Fibroblast of skin of scalp (primary cell): ENCODE measurements around the gene SEMA5A.
A peak's percentile ranks its signal among the peaks of the same experiment; 100 is the strongest.

Source experiments
- DNase-seq: peaks from one replicate; pipeline ENCODE4 v3.0.0-alpha.2; 2013

Gene SEMA5A

DNA sequence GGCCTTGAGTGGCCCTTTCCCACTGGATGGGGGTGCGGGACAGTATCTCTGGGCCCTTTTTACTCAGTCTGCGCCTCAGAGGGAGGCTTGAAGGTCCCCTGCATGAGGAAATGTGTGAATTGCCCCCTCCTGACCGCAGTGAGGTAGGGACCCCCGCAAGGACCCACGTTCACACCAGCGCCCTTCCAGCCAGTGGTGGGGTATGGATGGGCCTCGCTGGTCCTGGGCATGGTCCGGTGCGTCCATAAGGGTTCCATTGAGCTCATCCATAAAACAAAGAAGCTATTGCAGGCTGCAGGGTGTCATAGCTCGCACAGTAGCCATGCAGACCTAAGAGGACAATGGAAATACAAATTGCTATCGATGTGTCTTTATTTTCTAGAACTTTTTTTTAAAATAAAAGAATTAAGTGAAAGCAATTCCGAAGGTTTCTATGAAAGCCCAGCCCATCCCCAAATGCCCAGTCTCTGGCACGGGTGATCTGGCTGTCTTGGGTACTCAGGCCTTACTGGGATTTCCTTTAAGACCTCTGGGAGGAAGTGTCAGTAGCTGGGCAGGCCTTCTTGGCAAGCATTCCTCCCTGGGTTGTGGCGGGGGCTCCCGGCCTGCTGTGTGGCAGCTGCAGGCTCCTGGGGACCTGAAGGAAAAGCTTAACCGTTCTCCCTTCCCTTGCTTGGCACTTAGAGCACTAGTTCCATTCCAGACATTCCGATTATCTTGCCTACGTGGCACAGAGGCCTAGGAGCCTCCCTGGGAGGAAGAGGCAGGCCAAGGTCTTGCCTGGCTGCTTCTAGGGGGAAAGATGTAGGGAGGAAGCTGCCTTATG is 1.5 kb upstream of the SEMA5A start:
- peak; percentile 93 for DNase-seq

DNA sequence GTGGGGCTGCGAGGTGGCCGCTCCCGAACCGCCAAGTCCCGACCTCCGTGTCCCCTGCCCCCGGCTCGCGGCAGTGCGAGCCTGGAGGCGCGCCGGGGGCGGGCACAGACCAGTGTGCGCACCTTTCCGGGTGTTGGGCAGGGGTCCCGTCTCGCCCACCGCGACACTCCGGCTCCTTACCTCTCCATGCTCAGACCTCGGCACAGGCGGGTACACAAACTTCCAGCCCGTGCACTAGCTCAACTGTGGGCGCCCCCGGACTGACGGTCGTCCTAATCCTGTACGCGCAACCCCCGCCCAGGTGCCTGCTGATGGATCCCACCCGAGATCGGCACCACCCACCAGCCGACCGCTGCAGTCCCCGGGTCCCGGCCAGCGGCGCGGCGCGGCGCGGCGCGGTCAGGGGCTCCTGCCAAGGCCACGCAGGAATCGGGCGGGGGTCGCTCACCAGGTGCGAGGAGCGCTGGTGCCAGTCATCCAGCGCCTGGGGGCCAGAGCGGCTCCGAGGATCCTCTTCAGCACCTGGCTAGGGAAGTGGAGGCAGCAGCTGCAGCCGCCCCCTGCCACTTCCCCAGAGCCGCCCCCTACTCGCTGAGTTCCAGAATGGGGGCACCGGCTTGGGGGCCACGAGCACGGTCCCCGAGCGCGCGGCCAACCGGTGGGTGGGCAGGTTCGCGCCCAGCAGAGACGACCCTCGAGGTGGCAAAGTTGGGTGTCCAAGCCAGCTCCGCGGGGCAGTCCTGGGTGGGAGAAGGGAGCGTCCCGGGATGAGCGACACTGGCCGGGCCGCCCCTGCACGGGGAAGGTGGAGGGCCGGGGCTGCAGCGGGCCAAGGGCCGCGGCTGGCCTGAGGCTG is 511 bp downstream of the SEMA5A start:
- DNase-seq, result no peak

DNA sequence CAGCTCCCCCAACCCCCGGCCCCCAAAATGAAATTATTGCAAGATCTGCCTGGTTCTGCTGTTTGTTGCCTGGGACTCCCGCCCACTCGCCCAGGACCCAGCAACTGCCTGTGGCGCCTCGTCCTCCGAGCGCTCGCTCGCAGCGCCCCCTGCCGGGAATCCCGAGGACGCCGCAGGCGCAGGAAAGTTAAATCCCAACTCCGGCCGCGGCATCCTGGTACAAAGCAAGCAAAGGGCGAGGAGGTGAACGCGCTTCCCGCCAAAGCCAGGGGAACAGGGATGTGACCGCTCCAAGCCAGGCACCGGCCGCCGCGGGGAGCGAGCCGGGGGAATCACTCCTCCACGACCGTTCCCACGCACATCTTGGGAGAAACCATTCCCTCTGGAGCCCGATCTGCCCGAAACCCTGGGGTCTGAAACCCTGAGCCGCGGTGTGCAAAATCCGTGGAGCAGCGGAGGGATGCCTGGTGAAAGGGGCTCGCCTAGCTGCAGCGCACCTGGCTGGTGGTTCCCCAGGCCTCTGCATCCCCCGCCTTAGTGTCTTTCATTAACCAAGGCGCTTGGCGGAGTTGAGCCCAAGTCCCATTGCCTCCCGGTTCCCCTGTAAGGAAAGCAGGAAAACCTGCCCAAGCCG is 1.3 kb downstream of the SEMA5A start:
- DNase-seq, result peak; percentile 77

DNA sequence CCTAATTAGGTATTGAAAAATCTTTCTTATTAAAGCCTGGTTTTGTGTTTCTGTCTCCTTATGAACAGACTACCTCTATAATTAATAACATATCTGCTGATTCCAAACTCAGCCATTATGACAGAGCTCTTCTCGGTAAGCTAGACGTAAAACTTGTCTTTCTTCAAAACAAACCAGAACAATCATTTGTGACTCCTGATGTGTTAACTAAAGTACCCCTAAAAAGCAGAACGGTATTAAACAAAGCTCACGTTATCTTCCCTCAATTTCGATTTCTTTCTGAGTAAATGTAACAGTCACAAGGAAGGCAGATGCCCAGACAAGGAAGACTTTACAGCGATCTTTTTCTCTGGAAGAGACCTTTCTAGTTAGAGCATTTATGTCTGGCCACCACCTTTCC is 1.8 kb downstream of the SEMA5A start:
- DNase-seq, result no peak

DNA sequence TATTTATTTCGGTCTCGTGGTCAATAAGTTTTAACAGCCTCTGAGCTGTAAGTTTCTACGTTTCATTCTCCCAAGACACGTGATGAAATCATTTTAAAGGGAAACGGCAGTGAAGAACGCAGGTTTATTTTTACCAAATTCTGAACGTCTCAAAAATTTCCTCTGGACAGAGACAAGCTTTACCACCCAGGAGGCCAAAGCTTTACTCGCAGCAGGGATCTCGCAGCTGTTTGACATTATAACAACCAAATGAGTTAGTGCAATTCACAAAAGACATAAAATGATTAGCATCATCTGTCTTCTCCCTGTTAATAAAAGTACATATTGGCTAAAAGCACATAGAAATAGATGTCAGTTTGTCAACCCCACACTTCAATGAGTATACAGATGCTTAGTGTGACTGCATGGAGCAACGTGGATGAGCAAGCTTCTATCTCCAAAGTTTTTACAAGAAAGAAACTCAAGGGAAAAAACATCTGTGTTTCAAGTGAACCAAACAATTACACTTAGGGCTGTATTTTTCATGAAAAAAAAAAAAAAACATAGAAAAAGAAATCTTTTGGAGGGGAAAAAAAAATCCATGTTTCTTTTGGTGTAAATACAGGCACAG is 2.5 kb downstream of the SEMA5A start:
- DNase-seq, result peak; percentile 66

DNA sequence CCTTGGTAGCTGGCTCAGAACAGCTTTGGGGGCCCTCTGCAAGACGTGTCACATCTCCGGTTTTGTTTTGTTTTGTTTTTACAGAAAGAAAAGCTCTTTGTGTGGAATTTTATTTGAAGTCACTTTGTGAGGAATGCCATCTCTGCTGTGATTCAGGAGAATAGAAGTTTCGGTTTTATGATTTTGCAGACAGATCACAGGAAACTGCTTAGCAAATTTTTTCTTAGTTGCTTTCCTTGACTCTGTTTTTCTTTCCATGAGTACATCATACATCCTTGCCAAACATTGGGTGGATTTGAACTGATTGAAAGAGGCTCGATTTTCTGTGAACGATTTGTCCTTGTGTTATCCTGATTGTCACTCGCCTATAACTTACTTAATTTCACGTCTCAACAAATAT is 5.1 kb downstream of the SEMA5A start:
- DNase-seq, result peak; percentile 77

DNA sequence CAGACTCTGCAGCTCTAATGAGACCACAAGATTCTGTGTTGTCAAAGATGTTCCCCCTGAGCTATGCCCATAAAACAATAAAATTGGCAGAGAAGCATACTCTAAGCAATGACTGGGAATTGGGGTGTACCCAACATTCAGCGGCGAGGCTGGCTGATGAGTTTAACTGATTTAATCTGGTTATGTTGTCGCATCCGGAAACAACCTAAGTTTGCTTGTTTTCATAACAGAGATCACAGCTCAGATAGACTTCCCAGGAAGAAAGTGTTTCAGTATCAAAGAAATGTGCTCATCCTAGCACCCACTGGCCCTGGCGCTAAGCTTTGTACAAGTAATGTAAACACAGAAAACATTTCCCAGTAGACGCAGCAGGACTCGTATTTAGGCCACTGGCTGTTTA is 7.4 kb downstream of the SEMA5A start:
- no peak for DNase-seq

DNA sequence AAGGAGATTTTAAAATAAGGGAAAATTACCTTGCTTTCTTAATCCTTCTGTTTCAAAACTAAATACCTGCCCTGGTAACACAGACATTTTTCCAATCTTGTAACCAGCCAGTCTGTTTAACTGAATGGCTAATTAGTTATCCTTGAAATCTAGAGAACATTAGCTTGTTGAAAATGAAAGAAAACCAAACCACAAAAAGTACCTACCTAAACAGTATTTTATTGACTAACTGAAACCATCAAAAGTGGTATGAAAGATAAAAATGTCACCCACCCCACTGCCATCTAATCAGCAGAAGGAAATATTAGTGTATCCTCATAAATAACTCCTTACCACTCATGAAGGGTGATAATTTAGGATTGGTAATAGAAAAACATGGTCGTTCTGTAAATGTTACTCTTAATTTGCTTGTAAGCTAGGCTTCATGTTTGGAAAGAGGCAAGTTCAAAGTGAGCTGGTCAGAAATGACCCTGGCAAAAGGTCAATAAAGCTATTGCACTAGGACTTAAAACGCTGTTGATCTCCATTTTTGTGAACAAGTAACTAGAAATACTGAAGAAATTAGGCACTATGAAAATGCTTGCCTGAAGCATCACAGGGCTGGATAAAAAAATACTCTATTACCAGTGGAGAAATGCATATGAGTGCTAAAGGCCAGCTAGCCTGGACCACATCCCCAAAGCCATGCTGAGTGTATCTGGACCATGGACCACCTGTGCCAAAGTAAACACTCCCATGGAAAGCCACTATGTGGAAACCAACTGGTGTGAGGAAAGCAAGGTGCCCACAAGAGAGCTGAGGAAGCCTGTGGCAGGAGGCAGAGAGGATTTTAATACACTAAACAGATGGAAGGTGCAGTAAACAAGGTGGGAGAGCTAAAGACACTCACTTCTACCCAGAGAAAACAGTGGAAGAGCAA is 8.4 kb downstream of the SEMA5A start:
- no peak for DNase-seq

DNA sequence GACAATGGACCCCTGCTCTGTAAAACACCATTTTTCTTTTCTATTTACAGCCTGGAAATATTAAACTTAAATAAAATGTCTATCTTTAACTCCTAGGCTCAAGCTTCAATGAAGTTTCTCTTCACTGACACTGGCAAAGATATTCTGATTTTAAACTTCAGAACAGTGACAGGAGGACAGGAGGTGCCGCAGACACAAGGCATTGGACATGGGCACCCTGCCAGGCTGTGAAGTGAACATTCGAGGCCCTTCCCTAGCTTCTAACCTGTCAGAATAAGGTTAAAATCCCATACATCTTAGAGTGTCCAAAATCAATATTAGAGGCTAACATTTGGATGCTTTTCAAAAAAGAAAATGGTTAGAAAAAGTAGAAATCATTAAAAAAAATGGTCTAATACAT is 9.2 kb downstream of the SEMA5A start:
- DNase-seq, result no peak

DNA sequence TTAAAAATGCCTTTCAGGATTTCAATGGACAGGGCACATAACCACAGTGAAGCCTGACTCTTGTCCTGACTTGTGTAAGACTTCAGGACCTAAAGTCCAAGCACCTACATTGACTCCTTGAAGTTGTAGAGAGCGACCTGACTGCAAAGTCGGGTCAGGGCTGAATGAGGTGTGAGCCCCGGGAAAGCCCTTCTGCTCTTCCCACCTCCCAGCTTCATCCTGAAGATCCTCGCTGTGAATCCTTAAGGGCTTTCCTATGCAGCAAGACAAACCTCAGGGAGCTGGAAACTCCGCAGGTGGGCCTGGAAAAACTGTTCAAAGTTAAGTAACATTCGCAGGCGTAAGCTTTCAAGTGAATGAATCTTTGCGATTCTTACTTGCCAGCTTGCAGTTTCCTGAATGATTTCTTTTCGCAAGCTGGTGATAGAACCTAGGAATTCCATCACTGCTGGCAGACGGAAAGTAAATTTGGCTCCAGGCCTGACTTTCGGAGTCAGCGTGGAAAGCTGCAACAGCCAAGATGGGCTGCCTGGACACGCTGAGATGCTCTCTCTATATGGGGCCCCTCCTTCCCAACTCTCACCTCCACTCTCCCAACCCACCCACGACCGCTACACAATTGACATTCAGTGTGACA is 10.9 kb downstream of the SEMA5A start:
- no peak for DNase-seq

DNA sequence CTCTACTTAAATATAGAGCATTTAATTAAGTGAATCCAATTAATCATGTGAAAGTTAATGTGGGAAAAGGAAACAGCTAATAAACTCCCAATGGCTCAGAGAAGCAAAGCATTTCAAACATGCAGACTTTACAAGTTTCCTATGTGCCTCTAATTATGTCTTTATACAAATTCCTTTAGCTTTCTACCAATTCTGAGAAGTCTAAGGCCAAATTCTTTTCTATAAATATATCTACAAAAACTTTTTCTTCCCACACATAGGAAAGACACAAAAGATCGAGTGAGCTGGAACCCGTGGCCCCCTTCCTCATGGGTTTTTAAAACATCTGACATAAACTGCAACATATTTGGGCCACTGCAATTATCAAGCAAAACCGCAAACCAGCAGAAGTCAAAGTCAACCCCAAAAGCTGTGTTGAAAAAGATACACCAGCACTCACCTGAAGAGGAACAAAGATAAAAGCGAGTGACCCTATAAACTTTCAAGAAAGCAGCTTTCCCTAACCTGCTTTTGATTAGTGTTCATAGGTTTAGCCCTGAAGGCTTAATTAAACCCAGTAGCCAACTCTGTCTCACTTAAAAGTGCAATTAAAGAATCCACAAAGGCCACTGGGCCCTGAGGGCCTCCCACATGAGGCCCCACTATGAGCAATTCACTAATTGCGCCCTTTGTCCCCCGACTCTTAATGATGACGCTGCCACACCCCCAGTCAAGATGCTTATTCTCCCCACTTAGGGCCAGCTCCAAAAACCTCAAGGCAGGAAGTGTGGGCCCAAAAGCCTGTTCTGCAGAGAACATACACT is 12.1 kb downstream of the SEMA5A start:
- peak; percentile 56 for DNase-seq

DNA sequence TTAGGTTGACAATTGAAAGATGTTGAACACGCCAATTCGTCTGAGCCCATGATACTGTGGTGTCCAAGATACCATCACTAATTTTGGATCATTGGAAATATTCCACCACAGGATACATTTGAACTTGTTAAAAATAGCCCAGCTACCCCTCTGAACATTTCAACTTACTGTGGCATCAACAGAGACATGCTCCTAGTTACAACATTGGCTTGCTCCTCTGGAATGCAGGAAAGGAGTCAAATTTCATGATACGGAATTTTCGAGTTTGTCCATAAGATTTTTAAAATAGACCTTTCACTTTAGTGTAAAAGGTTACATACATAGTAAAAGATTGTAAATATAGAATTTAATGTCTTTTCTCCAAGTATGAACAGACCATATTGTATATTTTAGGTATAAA is 12.8 kb downstream of the SEMA5A start:
- peak; percentile 60 for DNase-seq

DNA sequence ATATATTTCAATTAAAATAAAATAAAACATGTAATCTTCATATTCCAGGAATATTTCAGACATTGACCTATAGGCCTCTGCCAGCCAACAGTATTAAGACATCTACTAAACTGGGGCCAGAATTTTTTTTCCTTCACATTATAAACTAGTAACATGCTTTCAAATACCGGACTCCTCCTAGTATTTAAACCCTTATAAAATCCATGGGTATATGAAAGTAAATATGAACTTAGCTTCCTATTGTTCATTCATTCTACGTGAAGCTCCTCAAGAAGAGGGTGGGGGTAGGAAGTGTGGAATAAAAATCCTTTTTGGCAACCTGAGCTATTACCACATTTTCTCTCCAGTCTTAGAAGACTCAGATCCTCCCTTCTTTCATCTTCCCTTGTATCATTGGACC is 16.4 kb downstream of the SEMA5A start:
- DNase-seq, result no peak

DNA sequence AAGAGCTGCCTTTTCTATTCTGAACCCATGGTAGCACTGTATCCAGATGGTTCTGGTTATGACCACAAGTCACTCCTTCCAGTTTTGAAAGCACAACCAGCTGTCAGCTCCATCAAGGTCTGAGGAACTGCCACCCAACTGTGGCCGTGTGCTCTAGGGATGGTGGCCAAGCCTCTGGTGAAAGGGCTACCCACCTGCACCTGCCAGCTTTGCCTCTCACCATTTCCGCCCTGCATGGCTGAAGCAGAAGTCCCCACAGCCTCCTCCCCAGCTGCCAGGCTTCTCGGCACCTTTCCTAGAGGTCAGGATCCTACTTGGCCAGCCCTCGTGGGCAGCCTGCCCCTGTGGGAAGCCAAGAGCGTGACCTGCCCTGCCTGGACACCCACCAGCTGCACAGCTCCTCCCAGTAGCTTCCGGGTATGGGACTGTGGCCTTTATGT is 16.8 kb downstream of the SEMA5A start:
- no peak for DNase-seq

DNA sequence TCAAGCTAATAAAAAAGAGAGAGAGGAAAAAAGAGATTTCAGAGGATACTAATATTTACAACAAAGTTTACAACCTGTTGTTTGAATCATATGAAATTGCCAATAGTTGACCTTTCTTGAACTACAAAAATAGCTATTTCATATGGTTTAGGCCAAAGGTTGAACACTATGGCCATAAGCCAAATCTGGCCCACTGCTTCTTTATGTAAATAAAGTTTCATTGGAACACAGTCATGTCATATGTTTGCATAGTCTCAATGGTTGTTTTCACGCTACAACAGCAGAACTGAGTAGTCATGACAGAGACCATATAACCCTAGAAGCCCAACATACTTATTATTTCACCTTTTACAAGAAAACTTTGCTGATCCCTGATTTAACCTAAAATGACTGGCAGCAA is 20.9 kb downstream of the SEMA5A start:
- DNase-seq, result no peak

DNA sequence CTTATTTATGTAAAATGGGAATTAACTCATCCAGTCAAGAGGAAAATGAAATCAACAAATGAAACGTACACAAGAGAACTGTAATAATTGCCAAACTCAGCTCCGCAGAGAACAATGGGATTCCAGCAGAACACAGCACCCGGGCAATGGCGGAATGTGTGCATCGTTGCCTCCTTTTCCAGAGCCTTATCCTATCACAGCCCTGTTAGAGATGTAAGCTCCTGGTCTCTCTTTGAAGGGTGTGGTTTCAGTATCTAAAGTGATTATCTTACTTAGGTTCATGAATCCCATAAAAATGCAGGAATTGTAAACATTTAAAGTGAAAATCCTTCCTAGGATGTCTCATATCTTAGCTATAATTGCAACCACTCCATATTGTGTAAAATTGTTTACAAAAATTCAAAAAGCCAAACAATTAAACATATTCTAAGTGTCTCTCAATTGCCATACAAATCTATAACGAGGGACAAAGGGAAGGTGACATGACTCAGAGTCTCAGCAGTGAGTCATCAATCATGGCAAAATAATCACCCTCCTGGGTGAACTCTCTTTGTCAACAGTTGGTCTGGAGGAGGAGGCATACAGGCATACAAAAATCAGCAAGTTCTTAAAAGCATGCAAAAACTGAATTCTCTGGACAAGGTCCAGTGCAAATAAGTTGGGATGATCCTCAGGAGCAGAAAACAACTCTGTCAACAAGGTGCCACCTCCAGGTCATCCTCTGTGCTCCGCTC is 22.6 kb downstream of the SEMA5A start:
- peak; percentile 42 for DNase-seq

DNA sequence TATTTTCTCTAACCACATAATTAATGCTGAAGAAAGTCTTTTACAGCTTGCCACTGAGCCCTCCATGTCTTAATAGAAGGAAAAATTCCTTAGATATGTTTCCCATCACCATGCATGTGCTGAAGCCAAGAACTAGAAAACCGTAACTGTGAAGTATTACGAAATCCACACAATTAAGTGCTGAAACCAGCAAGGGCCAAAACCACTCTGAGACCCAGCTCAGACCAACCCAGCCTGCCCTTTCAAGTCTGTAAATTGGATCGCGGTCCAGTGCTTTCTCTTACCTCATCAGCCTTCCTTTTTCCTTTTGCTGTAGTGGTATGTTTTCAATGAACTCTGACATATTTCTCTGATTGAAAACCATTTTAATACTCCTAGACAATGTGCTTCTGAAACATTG is 26.3 kb downstream of the SEMA5A start:
- DNase-seq, result peak; percentile 63

DNA sequence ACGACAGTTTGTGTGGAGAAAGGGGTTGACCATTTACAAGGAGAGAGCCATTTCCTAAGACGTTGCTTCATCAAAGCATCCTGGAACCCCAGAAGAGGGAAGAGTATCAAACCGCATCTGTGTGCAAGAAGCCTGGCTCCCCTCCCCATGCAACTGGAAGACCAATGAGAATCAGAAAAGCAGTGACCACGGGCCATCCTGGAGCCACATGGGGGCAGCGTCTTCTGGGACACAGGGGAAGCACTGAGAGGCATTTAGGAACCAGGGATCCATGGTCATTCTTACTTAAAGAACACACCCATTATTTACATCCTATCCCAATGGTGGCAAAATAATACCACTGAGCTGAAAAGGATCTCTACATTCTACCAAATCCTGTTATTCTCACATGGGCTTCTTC is 29.3 kb downstream of the SEMA5A start:
- no peak for DNase-seq

DNA sequence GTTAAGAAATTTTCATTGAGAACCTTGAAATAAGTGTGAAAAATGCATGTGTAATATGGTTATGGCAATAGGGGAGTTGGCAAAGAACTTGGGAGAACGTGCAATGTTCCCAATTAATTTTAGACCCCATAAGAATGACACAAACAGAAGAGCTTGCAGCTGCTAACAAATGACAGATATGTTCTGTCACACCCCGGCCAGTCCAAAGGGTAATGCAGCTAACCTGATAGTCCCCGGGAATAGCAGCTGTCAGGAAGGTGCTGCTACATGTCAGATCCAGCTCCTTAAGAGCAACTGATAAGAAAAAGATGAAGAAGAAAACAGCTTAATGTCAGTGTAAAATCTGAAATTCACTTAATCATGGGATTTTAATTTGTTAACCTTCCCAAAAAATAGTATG is 30.4 kb downstream of the SEMA5A start:
- DNase-seq, result no peak

DNA sequence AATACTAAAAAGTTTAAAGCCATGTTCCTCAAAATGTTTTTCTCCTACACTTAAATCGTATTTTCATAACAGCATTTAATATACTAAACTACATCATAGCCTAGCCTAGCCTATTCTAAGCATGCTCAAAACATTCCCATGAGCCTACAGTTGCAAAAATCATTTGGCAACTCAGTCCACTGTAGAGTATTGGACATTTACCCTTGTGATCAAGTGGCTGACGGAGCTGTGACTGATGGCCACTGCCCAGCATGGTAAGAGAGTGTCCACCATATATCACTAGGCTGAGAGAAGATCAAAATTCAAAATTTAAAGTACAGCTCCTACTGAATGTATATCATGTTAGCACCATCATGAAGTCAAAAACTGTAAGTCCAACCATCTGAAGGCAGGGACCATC is 30.9 kb downstream of the SEMA5A start:
- DNase-seq, result no peak
